HG02759 (cell line): ENCODE data around the gene UFSP1.
"Not testable (repeated sequence)": the region's sequence is repeated elsewhere in the genome, so short reads cannot be mapped to it uniquely, and the experiment has no call there.

Experiments used
- ATAC-seq: cut with Tn5 transposase; IDR thresholded peaks from one replicate; pipeline ENCODE4 v1.9.1; 2021; ENCODE audit warnings: mild to moderate bottlenecking, moderate library complexity; ENCODE audit not compliant: unreplicated experiment

UFSP1 gene

DNA sequence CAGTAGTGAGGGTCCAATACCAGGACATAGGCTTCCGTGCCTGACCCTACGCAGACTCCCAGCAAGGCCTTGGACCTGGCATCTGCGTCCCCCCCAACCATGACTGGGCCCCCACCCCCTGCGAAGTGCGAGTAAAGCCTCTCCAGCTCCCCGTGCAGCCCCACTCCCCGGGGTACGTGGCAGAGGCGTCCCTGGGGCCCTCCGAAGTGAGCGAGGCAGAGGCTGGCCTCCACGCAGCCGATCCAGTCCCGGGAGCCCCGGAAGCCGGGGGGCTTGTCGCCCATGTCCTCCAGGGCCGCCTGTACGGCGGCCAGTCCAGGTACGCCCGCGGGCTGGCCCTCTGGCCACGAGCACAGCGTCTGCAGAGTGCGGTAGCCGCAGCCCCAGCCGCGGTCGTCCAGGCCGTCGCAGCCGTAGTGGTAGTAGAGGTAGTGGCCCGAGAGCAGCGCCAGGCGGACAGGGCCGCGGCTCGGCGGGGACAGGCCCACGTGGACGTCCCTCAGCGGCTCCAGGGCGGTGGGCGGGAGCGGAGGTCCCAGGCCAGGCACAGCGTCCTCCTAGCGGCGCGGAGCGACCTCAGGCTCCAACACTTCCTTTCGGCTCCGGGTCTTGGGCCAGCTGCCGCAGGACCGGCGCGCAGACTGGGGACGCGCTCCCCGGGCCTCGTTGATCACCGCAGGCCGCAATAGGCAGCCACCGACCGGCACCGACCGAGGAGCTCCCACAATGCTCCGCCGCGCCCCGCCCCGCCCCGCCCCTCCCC is at the start of gene UFSP1:
UFSP1 (minus strand) TSS at position 728 of the 763 bp plus-strand sequence; CDS start at position 284, 444 bp downstream.
- peak; percentile 29 for ATAC-seq

DNA sequence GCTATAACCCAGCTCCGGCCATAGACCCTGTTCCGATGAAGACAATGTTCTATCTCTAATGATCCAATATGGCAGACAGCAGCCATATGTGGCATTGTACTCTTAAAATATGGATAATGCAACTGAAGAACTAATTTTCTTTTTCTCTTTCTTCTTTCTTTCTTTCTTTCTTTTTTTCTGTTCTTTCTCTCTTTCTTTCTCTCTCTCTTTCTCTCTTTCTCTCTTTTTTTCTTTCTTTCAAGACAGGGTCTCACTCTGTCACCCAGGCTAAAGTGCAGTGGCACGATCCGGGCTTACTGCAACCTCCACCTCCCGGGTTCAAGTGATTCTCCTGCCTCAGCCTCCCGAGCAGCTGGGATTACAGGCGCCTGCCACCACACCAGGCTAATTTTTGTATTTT is 46.7 kb upstream of the UFSP1 start:
- ATAC-seq = not testable (repeated sequence)

DNA sequence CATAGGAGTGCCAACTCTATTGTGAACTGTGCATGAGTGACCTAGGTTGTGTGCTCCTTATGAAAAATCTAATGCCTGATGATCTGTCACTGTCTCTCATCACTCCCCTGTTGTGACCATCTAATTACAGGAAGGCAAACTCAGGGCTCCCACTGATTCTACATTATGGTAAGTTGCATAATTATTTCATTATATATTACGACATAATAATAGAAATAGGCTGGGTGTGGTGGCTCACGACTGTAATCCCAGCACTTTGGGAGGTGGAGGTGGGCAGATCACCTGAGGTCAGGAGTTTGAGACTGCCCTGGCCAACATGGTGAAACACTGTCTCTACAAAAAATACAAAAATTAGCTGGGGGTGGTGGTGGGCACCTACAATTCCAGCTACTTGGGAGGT is 45.9 kb upstream of the UFSP1 start:
- not testable (repeated sequence) for ATAC-seq

DNA sequence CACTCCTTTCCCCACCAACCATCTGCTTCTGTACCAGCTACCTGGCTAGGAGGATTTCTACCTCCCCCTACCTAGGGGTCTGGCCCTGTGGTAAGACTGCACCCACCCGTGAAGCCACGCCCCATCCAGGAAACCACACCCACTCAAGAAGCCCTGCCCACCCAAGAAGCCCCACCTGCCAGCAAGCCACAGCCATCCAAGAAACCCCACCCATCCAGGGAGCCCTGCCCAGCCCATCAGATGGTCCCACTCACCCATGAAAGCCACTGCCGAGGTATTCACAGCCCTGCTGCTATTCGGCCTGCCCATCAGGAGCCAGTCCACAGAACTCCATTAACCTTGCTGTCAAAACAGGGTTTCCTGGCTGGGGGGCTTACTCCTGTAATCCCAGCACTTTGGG is 44.2 kb upstream of the UFSP1 start:
- ATAC-seq = no peak

DNA sequence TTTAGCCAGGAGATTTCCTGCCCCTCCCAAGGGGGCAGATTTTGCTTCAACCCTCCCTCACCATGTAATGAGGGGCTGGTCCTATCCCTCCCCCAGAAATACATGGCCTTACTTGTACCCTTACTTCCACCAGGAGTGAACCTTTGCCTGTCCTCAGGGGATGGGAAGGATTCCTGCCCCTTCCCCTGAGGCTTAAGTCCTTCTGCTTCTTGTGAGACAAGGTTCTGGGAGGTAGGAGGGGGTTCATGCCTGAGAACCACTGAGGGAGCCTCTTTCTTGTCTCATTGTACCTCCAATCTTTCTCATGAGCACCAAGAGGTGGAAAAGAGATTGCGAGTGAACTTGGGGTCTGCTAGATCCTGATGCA is 40.3 kb upstream of the UFSP1 start:
- ATAC-seq = no peak

DNA sequence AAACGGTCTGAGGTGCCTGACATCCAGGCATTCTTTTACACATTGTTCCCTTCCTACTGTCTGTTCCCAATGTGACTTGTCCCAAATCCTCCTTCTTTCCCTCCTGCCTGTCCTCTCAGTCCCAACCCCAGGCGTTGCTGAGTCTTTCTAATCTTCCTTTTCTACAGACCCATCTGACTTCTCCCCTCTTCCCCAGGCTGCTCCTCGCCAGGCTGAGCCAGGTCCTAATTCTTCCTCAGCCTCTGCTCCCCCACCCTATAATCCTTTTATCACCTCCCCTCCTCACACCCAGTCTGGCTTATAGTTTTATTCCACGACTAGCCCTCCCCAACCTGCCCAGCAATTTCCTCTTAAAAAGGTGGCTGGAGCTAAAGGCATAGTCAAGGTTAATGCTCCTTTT is 34.1 kb upstream of the UFSP1 start:
- ATAC-seq = not testable (repeated sequence)

DNA sequence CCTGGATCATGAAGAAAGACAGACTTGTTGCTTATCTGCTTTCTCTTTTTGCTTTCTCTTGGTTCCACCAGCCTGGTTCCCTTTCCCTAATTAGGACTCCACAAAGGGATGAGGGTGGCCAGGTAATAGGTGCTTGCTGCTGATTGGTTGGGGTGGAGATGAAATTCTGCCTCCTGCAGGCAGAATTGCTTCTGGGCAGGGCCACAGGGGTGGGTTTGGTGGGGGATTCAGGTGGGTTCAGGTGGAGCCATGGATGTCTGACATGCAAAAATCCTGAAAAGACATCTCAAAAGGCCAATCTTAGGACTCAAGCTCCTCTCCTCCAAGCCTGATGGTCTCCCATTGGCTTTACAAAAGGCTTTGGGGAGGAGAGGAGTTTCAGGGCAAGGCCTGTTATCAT is 31.5 kb upstream of the UFSP1 start:
- ATAC-seq = no peak

DNA sequence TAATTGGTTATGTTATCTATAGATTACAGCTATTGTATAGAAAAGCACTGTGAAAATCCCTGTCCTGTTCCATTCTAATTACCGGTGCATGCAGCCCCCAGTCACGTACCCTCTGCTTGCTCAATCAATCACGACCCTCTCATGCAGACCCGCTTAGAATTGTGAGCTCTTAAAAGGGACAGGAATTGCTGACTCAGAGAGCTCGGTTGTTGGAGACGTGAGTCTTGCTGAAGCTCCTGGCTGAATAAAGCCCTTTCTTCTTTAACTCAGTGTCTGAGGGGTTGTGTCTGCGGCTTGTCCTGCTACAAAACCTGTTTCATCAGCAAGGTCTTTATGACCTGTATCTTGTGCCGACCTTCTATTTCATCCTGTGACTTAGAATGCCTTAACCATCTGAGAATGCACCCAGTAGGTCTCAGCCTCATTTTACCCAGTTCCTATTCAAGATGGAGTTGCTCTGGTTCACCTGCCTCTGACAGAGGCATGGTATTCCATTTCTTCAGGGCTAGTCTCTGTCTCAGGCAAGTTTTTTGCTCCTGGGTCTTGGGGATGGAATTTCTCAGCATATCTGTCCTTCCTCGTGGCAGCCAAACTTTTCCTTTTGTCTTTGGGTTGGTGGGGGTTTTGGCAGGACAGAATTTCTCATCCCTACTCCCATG is 30.4 kb upstream of the UFSP1 start:
- ATAC-seq = not testable (repeated sequence)

DNA sequence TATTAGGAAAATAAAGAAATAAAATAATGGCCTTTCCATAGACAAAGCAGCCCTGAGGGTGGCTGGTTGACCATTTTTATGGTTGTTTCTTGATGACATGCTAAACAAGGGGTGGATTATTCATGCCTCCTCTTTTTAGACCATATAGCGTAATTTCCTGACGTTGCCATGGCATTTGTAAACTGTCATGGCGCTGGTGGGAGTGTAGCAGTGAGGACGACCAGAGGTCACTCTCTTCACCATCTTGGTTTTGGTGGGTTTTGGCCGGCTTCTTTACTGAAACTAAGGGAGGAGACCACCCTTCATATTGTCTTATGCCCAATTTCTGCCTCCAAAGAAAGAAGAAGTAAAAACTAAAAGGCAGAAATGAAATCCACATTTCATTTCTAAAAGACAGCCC is 29.8 kb upstream of the UFSP1 start:
- not testable (repeated sequence) for ATAC-seq

DNA sequence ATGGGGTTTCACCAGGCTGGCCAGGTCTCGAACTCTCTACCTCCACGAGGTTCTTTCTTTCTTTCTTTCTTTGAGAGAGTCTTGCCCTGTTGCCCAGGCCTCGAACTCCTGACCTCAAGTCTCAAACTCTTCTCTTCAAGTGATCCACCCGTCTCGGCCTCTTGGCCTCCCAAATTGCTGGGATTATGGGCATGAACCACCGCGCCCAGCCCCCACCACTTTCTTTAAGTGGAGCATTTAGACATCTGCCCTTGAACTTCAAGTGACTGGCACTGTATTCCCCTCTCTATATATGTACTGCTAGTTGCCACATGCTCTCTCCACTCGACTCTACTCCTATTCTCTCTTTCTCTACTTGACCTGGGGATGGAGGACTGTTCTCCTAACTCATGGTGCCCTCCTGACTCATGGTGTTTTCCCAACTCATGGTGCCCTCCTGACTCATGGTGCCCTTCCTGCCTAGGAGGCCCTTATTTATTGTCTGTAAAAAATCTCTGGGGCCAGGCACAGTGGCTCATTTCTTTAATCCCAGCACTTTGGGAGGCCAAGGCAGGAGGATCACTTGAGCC is 25.4 kb upstream of the UFSP1 start:
- no peak for ATAC-seq

DNA sequence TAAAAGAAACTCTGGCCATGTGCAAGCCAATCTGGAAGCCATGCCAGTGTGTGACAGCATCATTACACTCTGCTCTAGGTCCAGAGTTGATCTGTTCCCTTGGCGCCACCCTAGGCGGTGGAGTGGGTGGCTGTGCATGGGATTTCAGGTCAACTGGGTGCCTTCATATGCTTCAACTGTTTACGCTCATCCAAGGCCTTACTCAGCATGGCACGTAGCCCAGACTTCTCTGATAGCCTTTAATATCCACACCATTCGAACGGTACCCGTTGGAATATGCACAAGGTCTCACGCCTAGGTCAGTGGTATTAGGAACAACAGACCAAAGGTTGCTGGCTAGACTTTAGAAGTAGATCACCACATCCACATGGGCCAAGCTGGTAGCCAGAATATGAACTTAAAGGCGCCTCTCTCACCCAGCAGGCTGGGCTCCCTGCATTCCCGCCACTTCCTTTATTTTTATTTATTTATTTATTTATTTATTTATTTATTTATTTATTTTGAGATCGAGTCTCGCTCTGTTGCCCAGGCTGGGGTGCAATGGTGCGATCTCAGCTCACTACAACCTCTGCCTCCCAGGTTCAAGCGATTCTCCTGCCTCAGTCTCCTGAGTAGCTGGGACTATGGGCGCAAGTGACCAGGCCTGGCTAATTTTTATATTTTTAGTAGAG is 24.8 kb upstream of the UFSP1 start:
- no peak for ATAC-seq

DNA sequence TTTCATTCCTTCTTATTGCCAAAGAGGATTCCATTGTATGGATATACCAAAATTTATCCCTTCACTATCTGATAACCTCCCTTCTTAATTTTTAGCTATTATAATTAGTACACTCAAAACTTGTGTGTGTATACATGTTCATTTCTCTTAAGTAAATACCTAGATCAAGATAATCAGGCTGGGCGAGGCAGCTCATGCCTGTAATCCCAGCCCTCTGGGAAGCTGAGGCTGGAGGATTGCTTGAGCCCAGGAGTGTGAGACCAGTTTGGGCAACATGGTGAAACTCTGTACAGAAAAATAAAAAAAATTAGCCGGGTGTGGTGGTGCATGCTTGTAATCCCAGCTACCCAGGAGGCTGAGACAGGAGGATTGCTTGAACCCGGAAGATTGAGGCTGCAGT is 22.0 kb upstream of the UFSP1 start:
- no peak for ATAC-seq

DNA sequence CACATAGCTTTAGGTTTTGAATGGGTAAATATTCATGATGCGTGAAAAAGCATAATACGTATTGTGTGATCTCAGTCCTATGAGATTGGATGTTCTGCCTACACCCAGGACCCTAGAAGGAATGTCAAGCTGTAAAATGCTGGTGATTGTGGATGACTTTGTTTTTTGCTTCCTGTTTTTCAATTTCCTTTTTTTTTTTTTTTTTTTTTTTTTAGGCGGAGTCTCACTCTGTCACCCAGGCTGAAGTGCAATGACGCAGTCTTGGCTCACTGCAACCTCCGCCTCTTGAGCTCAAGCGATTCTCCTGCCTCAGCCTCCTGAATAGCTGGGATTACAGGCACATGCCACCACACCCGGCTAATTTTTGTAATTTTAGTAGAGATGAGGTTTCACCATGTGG is 20.9 kb upstream of the UFSP1 start:
- not testable (repeated sequence) for ATAC-seq

DNA sequence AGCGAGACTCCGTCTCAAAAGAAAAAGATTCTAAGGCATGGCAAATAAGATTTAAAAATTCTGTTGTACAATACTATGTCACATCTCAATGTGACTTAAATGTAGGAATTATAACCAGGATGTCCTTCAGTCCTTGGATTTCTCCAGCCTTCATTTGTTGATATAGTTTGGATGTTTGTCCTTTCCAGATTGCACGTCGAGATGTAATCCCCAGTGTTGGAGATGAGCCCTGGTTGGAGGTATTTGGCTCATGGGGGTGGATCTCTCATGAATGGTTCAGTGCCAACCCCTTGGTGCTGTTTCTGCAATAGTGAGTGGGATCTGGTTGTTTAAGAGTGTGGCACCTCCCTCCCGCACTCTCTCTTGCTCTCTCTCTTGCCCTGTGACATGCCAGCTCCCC is 19.0 kb upstream of the UFSP1 start:
- no peak for ATAC-seq

DNA sequence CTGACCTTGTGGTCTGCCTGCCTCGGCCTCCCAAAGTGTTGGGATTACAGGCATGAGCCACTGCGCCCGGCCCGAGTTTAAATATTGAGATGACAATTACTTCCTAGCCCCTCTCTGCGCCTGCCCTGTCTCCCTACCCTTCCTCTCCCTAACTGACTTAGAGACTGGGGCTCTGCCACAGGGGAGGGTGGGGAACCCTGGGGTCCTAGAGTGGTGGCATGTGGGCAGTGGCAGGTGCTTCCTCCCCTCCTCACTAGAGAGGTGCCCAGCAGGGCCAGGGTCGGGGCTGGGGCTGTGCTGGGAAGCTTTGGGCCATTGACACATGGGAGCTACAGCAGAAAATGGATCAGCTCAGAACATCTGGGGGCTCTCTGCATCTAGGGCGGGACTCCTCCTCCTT is 13.1 kb upstream of the UFSP1 start:
- no peak for ATAC-seq

DNA sequence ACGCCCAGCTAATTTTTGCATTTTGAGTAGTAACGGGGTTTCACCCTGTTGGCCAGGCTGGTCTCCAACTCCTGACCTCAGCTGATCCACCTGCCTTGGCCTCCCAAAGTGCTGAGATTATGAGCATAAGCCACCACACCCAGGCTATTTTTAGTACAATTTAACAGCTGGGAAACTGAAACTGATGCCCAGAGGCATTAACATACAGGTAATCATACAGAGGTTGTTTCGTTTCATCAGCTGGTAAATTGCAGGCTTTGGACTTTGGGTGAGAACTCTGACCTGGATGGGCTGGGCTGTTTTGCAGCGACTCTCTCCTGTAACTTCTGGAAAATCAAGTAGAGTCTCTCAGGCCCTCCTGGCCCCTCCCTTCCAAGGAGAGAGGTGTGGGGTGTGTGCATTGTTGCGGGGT is 12.4 kb upstream of the UFSP1 start:
- ATAC-seq = no peak

DNA sequence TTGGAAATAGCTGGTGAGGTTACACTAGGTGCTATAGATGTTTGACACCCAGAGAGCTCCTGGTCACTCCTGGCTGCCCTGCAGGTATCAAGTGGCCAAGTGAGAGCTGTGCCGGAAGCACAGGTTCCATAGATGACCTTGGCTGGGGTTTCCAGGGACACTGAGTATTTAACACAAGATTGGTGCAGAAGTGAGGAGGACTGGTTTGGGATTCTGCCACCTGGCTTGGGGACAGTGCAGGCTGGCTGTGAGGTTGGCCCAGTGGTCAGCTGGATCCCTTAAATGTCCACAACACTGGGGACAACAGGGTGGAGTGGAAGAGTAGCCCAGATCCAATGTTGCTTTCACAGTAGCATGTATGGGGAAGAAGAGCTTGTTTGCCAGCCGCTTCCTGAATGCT is 11.5 kb upstream of the UFSP1 start:
- no peak for ATAC-seq

DNA sequence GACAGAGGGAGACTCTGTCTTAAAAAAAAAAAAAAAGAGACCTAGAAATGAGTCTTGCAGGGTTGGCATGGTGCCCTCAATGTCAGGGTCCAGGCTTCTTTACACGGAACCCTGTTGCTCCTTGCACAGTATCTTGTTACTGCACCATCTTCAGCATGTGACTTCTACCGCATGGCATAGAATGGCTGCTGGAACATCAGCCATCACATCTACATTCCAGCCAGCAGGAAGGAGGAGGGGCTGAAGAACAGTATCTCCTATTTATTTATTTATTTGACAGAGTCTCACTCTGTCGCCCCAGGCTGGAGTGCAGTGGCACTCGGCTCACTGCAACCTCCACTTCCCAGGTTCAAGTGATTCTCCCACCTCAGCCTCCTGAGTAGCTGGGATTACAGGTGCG is 9.9 kb upstream of the UFSP1 start:
- no peak for ATAC-seq

DNA sequence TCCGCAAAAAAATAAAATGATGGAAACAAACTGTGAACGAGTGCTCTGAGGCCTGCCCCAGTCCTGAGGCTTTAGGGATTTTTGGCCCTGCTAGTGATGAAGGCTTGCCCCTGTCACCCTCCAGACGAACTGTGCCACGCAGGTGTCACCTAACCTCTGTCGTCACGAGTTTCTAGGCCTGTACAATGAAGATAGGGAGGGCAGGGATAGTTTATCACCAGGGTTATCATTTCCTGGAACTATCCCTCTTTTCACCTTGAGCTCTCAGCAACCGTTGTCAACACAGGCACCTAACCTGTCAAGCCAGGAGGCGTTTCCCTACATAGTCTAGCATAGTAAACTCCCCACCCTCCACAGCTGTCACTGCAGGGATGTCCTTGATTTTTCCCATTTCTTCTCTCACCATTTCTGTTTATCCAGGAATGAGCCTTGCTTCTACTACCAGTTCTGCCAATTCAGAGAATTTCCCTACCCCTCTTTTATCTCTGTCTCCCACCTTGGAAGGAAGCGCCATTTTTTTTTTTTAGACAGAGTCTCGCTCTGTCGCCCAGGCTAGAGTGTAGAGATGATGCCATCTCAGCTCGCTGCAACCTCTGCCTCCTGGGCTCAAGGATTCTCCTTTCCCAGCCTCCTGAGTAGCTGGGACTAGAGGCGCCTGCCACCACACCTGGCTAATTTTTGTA is 8.4 kb upstream of the UFSP1 start:
- ATAC-seq = no peak

DNA sequence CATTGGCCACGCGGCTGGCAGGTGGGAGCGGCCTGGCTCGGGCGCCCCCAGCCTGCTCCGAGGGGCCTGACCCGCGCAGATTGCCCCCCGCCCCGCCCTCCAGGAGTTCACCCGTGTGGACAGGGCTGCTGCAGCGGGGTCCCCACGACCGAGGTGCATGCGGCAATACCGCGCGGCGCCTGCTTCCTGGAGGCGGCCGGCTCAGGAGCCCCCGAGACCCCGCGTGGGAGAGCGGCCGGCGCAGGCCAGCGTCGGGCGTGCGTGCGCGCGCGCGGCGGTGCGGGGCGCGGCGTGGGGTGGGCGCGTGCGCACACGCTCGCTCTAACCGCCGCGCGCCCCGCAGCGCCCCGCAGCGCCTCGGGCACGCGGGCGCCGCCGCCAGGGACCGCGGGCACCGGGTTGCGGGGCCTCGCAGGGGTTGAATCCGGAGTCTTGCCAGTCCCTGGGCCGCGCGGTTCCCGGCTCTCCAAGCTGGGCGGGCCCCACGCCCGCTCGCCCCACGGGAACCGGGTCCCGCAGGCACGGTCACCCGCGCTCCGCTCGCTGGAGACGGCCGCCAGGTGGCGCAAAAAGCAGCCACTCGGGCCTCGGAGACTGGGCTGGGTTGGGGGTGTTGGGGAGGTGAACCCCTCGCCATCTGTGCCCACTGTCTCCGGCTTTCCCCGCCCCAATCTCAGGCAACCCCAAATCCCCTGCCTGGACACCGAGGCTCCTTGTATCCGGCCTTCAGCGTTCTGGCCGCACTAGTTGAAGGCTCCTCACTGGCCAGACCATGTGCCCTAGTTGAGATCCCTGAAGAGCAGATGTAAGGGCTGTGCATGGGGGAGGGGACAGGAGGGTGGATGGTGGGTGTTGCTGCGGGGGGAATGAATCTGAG is 7.5 kb upstream of the UFSP1 start:
- no peak for ATAC-seq
